ENCODE measurements around the gene KRT14. TPM values are rescaled to one million over a fixed set of nuclear protein-coding genes. Genes with fewer than 3 reads are reported as not detected.

Gene KRT14
- total RNA-seq, 2 donors from 2014 or later = 6.9 to 18.7 TPM

- no peak overlapping the region for H3K4me3 ChIP-seq
- ATAC-seq (ENCODE audit: insufficient number of reproducible peaks, low FRiP score, low read depth) (no peak), DNase-seq (ENCODE audit: low spot score) (no peak)
- no peak for TF ChIP-seq CTCF (IDR thresholded peaks at IDR 0.05)
- H3K4me1 ChIP-seq (ENCODE audit: control insufficient read depth in 1 of 2, low read depth in 2 of 2) = peaks cover 5 to 8% of the 10 kb centered on the region in 2 donors
- no peaks in the 10 kb centered on the region for H3K27me3 ChIP-seq (replicated peaks; ENCODE audit: insufficient read depth)
- no peaks in the 10 kb centered on the region for H3K36me3 ChIP-seq
- H3K27ac ChIP-seq = no peak overlapping the region
- H3K9me3 ChIP-seq = no peaks in the 10 kb centered on the region
Measured at GRCh38 chr17:41593306-41593981, 6.7 kb upstream of the KRT14 start.

- ATAC-seq (ENCODE audit: insufficient number of reproducible peaks, low FRiP score, low read depth) (no peak), DNase-seq (ENCODE audit: low spot score) (no peak)
- H3K27ac ChIP-seq = no peak overlapping the region
- TF ChIP-seq CTCF (IDR thresholded peaks at IDR 0.05) = no peak
- H3K4me3 ChIP-seq = no peak overlapping the region
- no peaks in the 10 kb centered on the region for H3K9me3 ChIP-seq
- no peaks in the 10 kb centered on the region for H3K36me3 ChIP-seq
- H3K27me3 ChIP-seq (replicated peaks; ENCODE audit: insufficient read depth) = no peaks in the 10 kb centered on the region
- H3K4me1 ChIP-seq (ENCODE audit: control insufficient read depth in 1 of 2, low read depth in 2 of 2) = peaks cover 5 to 12% of the 10 kb centered on the region in 2 donors
Measured at GRCh38 chr17:41592601-41593305, 6.1 kb upstream of the KRT14 start.

GRCh38 chr17:41589301-41589700, 2.6 kb upstream of the KRT14 start:
- H3K27ac ChIP-seq = no peak overlapping the region
- H3K4me1 ChIP-seq (ENCODE audit: control insufficient read depth in 1 of 2, low read depth in 2 of 2) = peaks cover 5 to 12% of the 10 kb centered on the region in 2 donors
- H3K4me3 ChIP-seq = no peak overlapping the region
- ATAC-seq (ENCODE audit: insufficient number of reproducible peaks, low FRiP score, low read depth) (no peak), DNase-seq (ENCODE audit: low spot score) (no peak)
- TF ChIP-seq CTCF (IDR thresholded peaks at IDR 0.05) = no peak
- H3K9me3 ChIP-seq = no peaks in the 10 kb centered on the region
- H3K27me3 ChIP-seq (replicated peaks; ENCODE audit: insufficient read depth) = no peaks in the 10 kb centered on the region
- no peaks in the 10 kb centered on the region for H3K36me3 ChIP-seq

- H3K27me3 ChIP-seq (replicated peaks; ENCODE audit: insufficient read depth) = no peaks in the 10 kb centered on the region
- DNase-seq (ENCODE audit: low spot score) (no peak), ATAC-seq (ENCODE audit: insufficient number of reproducible peaks, low FRiP score, low read depth) (no peak)
- no peaks in the 10 kb centered on the region for H3K9me3 ChIP-seq
- H3K4me3 ChIP-seq = no peak overlapping the region
- H3K4me1 ChIP-seq (ENCODE audit: control insufficient read depth in 1 of 2, low read depth in 2 of 2) = peaks cover 5 to 12% of the 10 kb centered on the region in 2 donors
- no peak for TF ChIP-seq CTCF (IDR thresholded peaks at IDR 0.05)
- no peaks in the 10 kb centered on the region for H3K36me3 ChIP-seq
- no peak overlapping the region for H3K27ac ChIP-seq
Measured at GRCh38 chr17:41588126-41588810, 1.6 kb upstream of the KRT14 start.

Measured in thoracic aorta (tissue), 2 donors.